AG10803 (cell line): Measurements from ENCODE around the gene EIF3B.
"Not testable (repeated sequence)": the region's sequence is repeated elsewhere in the genome, so short reads cannot be mapped to it uniquely, and the experiment has no call there.

Experiments used
- DNase-seq: peaks from one replicate; pipeline ENCODE4 v3.0.0; 2010; ENCODE audit warnings: low read depth
- H3K4me3 ChIP-seq: 2 replicates; pipeline ENCODE4 v1.5.1; 2011; ENCODE audit warnings: mild to moderate bottlenecking, low read length, control low read depth
- TF ChIP-seq, protein P1 (sequence below): conservative IDR thresholded peaks from 2 replicates; pipeline ENCODE4 v1.5.1; 2011; ENCODE audit warnings: mild to moderate bottlenecking, low read length, control low read depth, inconsistent platforms

EIF3B gene

DNA sequence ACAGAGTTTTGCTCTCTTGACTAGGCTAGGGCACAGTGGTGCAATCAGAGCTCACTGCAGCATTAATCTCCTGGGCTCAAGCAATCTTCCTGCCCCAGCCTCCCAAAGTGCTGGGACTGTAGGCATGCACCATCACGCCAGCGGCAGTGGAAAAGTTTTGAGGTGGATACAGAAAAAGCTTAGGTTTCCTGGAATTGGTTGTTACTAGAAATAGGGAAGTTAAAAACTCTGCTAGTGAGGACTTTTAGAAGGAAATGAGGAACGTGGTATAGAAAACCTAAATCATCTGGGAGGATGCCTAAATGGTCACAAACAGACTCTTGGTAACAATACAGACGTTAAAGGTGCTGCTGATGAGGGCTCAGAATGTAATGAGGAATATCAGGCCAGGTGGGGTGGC, 29.5 kb upstream of the EIF3B start:
- TF ChIP-seq, protein P1, sequence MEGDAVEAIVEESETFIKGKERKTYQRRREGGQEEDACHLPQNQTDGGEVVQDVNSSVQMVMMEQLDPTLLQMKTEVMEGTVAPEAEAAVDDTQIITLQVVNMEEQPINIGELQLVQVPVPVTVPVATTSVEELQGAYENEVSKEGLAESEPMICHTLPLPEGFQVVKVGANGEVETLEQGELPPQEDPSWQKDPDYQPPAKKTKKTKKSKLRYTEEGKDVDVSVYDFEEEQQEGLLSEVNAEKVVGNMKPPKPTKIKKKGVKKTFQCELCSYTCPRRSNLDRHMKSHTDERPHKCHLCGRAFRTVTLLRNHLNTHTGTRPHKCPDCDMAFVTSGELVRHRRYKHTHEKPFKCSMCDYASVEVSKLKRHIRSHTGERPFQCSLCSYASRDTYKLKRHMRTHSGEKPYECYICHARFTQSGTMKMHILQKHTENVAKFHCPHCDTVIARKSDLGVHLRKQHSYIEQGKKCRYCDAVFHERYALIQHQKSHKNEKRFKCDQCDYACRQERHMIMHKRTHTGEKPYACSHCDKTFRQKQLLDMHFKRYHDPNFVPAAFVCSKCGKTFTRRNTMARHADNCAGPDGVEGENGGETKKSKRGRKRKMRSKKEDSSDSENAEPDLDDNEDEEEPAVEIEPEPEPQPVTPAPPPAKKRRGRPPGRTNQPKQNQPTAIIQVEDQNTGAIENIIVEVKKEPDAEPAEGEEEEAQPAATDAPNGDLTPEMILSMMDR, result no peak
- no peak overlapping the region for H3K4me3 ChIP-seq
- DNase-seq, result no peak

DNA sequence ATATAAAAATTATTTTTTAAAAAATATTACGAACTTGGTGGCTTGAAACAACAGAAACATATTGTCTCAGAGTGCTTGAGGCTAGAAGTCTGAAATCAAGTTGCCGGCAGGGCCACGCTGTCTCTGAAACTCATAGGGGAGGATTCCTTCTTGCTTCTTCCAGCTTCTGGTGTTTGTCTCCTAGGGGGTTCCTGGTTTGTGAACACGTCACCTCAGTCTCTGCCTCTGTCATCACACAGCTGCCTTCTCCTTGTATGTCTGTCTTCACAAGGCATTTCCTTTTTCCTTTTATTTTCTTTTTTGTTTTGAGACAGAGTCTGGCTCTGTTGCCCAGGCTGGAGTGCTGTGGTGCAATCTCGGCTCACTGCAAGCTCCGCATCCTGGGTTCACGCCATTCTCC, 27.7 kb upstream of the EIF3B start:
- H3K4me3 ChIP-seq, result no peak overlapping the region
- TF ChIP-seq, protein P1, result no peak
- no peak for DNase-seq

DNA sequence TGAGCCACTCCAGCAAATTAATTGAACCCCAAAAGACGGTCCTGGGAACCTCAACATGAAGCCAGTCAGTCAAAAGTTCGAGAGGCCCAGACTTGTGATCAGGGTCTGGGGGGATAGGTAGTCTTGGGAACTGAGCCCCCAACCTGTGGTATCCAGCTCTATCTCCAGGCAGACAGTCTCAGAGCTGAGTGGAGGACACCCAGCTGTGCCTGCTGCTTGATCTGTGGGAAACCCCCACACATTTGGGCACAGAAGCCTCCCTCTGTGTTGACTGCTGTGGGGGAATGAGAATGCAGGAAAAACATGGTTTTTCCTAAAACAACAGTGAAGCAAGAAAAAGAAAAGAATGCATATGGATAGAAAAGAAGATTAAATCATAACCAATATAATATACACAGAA, 24.1 kb upstream of the EIF3B start:
- H3K4me3 ChIP-seq, result no peak overlapping the region
- TF ChIP-seq, protein P1, result no peak
- no peak for DNase-seq

DNA sequence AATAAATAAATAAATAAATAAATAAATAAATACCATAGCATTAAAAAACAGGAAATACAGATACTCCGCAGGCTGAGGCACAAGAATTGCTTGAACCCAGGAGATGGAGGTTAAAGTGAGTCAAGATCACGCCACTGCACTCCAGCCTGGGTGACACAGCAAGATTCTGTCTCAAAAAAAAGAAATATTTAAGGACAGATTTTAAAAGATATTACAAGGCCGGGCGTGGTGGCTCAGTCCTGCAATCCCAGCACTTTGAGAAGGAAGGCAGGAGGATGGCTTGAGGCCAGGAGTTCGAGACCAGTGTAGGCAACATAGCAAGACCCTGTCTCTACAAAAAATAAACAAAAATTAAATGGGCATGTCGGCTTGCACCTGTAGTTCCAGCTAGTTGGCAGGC, 22.9 kb upstream of the EIF3B start:
- no peak for DNase-seq
- TF ChIP-seq, protein P1, result no peak
- H3K4me3 ChIP-seq, result no peak overlapping the region

DNA sequence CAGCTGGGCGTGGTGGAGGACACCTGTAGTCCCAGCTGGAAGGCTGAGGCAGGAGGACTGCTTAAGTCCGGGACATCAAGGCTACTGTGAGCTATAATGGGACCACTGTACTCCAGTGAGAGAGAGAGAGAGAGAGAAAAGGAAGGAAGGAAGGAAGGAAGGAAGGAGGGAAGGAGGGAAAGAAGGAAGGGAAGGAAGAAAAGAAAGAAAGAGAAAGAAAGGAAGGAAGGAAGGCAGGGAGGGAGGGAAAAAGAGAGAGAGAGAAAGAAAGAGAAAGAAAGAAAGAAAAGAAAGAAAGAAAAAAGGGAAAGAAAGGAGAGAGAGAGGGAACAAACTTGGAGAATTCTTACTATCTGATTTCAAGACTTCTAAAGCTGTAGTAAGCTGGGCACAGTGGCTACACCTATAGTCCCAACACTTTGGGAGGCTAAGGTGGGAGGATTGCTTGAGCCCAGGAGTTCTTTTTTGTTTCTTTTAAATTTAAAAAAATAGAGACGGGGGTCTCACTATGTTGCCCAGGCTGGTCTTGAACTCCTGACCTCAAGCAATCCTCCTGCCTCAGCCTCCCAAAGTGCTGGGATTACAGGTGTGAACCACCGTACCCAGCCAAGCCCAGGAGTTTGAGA, 21.9 kb upstream of the EIF3B start:
- not testable (repeated sequence) for H3K4me3 ChIP-seq, DNase-seq

DNA sequence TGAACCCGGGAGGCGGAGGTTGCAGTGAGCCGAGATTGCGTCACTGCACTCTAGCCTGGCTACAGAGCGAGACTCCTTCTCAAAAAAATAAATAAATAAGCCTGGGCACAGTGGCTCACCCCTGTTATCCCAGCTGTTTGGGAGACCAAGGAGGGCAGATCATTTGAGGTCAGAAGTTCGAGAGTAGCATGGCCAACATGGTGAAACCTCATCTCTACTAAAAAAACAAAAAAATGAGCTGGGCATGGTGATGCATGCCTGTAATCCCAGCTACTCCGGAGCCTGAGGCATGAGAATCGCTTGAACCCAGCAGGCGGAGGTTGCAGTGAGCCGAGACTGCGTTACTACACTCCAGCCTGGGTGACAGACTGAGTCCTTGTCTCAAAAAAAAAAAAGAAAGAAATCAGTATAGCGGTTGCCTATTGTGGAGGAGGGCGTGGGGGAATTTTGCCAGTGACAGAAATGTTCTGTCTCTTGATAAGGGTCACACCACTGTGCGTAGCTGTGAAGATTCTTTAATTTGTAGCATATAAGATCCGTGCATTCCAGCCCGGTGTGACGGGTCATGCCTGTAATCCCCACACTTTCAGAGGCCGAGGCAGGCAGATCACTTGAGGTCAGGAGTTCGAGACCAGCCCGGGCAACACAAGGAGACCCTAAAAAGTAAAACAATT, 17.9 kb upstream of the EIF3B start:
- DNase-seq, result no peak
- no peak overlapping the region for H3K4me3 ChIP-seq
- TF ChIP-seq, protein P1, result no peak

DNA sequence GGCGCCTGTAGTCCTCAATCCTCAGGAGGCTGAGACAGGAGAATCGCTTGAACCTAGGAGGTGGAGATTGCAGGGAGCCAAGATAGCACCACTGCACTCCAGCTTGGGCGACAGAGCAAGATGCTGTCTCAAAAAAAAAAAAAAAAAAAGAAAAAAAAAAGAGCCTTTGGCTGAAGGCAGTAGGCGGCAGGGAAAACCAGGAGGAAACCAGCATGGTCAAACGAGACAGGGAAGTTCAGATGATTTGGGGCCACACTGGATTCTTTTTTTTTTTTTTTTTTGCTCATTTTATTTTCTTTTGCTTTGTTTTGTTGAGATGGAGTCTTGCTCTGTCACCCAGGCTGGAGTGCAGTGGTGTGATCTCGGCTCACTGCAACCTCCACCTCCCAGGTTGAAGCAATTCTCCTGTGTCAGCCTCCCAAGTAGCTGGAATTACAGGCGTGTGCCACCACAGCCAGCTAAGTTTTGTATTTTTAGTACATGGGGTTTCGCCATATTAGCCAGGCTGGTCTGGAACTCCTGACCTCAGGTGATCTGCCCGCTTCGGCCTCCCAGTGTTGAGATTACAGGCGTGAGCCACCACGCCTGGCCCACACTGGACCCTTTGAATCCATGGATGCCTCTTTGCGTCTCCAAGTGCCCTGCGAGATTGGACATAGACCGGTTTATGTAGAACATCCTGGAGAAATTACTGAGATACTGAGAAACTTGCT, 7.1 kb upstream of the EIF3B start:
- not testable (repeated sequence) for DNase-seq
- peak overlapping the region; percentile 45 for H3K4me3 ChIP-seq

DNA sequence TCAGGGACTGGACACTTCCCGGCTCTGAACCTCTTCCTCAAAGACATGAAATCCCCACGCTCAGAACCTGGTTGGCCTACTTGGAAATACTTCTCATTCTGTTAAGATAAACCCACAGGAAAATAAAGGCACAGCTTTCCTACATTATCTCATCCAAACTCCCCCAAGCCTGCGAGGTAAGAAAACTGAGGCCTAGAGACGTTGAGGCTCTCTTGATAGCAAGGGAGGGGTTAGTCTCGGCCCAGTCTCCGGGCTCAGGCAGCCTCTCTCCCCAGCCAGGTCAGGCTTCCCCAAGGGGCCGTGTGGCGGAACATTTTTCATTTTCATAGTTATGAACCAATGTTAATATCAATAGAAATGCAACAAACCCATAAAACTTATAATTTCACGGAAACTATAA, 4.6 kb upstream of the EIF3B start:
- no peak overlapping the region for H3K4me3 ChIP-seq
- TF ChIP-seq, protein P1, result no peak
- DNase-seq, result no peak
